Loucy (cell line): ENCODE data around the gene TMCC2.

ENCODE experiments used
- CTCF ChIP-seq: fragments of 200-600 bp; sonication (generic); conservative IDR thresholded peaks from 2 replicates; pipeline ENCODE4 v1.5.1; 2014; ENCODE audit warnings: mild to moderate bottlenecking, antibody characterized with exemption, low read length
- EZH2phosphoT487 ChIP-seq: fragments of 200-600 bp; IDR thresholded peaks from 2 replicates; pipeline ENCODE4 v1.6.1; 2018; ENCODE audit warnings: antibody characterized with exemption, mild to moderate bottlenecking, moderate library complexity, borderline replicate concordance

- TF ChIP-seq CTCF (no peak), EZH2phosphoT487 (no peak)
Measured at GRCh38 chr1:205304046-205304694, 76.4 kb downstream of the TMCC2 start.
